ENCODE results near the gene ROBO2.
"Not testable (repeated sequence)": the region's sequence is repeated elsewhere in the genome, so short reads cannot be mapped to it uniquely, and the experiment has no call there.

Gene ROBO2

GRCh38 chr3:77373619-77374018 lies 333.7 kb downstream of the ROBO2 start:
- H3K27me3 Mint-ChIP-seq: no peaks in the 10 kb centered on the region
- H3K4me3 Mint-ChIP-seq: no peak overlapping the region
- peaks cover 12% of the 10 kb centered on the region for H3K9me3 Mint-ChIP-seq
- no peaks in the 10 kb centered on the region for H3K4me1 Mint-ChIP-seq (ENCODE audit: low read depth)
- no peaks in the 10 kb centered on the region for H3K36me3 Mint-ChIP-seq (ENCODE audit: low read depth)
- H3K27ac Mint-ChIP-seq: no peak overlapping the region

- H3K9me3 Mint-ChIP-seq: peaks cover 9% of the 10 kb centered on the region
- no peak overlapping the region for H3K4me3 Mint-ChIP-seq
- no peaks in the 10 kb centered on the region for H3K4me1 Mint-ChIP-seq (ENCODE audit: low read depth)
- H3K27ac Mint-ChIP-seq: no peak overlapping the region
- no peaks in the 10 kb centered on the region for H3K27me3 Mint-ChIP-seq
- no peaks in the 10 kb centered on the region for H3K36me3 Mint-ChIP-seq (ENCODE audit: low read depth)
Measured at GRCh38 chr3:77376511-77376910, 336.6 kb downstream of the ROBO2 start.

- Mint-ChIP-seq H3K4me1 (ENCODE audit: low read depth) (no peaks in the 10 kb centered on the region), H3K9me3 (peaks cover 12% of the 10 kb centered on the region), H3K36me3 (ENCODE audit: low read depth) (no peaks in the 10 kb centered on the region), H3K27ac (no peak overlapping the region), H3K27me3 (no peaks in the 10 kb centered on the region), H3K4me3 (no peak overlapping the region)
Measured at GRCh38 chr3:77377717-77378116, 337.8 kb downstream of the ROBO2 start.

DNA sequence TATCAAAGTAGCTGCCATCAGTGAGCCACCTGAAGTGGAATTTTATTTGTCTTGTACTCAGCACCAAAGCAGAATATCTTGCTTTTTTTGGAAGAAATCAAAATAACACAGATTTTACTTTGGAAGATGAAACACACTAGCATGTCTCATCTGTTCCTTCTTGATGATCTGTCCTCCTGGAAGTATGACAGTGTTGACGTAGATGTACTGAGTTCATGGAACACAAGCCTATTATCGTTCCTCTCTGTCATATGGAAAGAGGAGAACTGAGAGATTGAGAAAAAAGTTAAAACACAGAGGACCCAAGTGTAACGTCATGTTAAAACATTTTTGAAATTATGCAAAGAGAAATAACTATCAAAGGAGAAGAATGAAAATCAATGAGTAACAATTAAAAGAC lies 340.2 kb downstream of the ROBO2 start:
- Mint-ChIP-seq H3K27ac (no peak overlapping the region), H3K27me3 (no peaks in the 10 kb centered on the region), H3K4me3 (no peak overlapping the region), H3K9me3 (peaks cover 9% of the 10 kb centered on the region), H3K4me1 (ENCODE audit: low read depth) (no peaks in the 10 kb centered on the region), H3K36me3 (ENCODE audit: low read depth) (no peaks in the 10 kb centered on the region)

GRCh38 chr3:77381431-77381830 lies 341.5 kb downstream of the ROBO2 start:
- no peak overlapping the region for H3K4me3 Mint-ChIP-seq
- H3K27me3 Mint-ChIP-seq: no peaks in the 10 kb centered on the region
- H3K9me3 Mint-ChIP-seq: peaks cover 12% of the 10 kb centered on the region
- H3K36me3 Mint-ChIP-seq (ENCODE audit: low read depth): no peaks in the 10 kb centered on the region
- H3K27ac Mint-ChIP-seq: no peak overlapping the region
- no peaks in the 10 kb centered on the region for H3K4me1 Mint-ChIP-seq (ENCODE audit: low read depth)

DNA sequence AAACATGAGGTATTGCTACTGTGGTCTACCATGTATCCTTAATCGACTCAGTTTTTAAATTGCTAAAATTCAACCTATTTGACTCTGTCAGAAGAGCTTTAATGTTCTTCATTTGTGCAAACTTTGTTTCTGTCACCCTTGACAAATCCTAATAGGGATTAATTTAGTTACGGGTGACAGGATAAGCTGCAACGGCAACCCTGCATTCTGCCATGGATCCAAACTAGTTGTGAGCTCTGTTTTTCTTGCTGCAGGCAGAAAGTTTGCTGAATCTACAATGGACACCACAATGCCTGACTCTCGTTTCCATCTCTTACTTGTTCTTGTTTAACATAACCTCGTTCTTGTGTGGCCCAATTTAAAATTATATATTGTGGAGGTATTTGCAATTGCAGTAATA lies 352.3 kb downstream of the ROBO2 start:
- Mint-ChIP-seq H3K9me3 (peaks cover 14% of the 10 kb centered on the region), H3K27ac (no peak overlapping the region), H3K36me3 (ENCODE audit: low read depth) (no peaks in the 10 kb centered on the region), H3K27me3 (no peaks in the 10 kb centered on the region), H3K4me3 (no peak overlapping the region), H3K4me1 (ENCODE audit: low read depth) (no peaks in the 10 kb centered on the region)

- H3K4me3 Mint-ChIP-seq: no peak overlapping the region
Measured at GRCh38 chr3:77394046-77394445, 354.1 kb downstream of the ROBO2 start.

DNA sequence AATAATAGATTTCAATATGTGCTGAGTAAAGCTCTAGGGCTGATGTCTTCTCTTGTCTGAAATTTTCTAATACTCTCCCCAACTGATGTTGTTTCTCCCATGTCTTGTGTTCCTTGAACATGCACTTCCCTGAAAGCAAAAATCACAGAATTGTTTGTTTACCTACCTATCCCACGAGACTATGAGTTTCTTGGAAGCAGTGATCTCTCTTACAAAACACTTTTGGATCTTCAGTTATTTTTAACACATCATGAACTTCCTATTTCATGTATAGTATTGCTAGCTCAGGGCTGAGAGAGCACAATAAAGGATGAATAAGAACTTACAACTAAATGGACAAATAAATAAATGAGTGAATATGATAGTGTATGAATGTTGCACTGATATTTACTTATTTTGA lies 365.0 kb downstream of the ROBO2 start:
- no peaks in the 10 kb centered on the region for H3K27me3 Mint-ChIP-seq
- H3K27ac Mint-ChIP-seq: no peak overlapping the region
- H3K36me3 Mint-ChIP-seq (ENCODE audit: low read depth): no peaks in the 10 kb centered on the region
- no peak overlapping the region for H3K4me3 Mint-ChIP-seq
- no peaks in the 10 kb centered on the region for H3K9me3 Mint-ChIP-seq
- no peaks in the 10 kb centered on the region for H3K4me1 Mint-ChIP-seq (ENCODE audit: low read depth)

More at GRCh38 chr3:77394046-77394445, 354.1 kb downstream of the ROBO2 start:
- Mint-ChIP-seq H3K27ac (no peak overlapping the region), H3K4me1 (ENCODE audit: low read depth) (no peaks in the 10 kb centered on the region), H3K36me3 (ENCODE audit: low read depth) (no peaks in the 10 kb centered on the region), H3K9me3 (peaks cover 7% of the 10 kb centered on the region), H3K27me3 (no peaks in the 10 kb centered on the region)

- no peaks in the 10 kb centered on the region for H3K4me1 Mint-ChIP-seq (ENCODE audit: low read depth)
- H3K36me3 Mint-ChIP-seq (ENCODE audit: low read depth): no peaks in the 10 kb centered on the region
- no peak overlapping the region for H3K4me3 Mint-ChIP-seq
- H3K27me3 Mint-ChIP-seq: no peaks in the 10 kb centered on the region
- H3K27ac Mint-ChIP-seq: no peak overlapping the region
- H3K9me3 Mint-ChIP-seq: peaks cover 4% of the 10 kb centered on the region
Measured at GRCh38 chr3:77407441-77407840, 367.5 kb downstream of the ROBO2 start.

GRCh38 chr3:77410334-77410733 lies 370.4 kb downstream of the ROBO2 start:
- not testable (repeated sequence) for H3K4me1 Mint-ChIP-seq (ENCODE audit: low read depth); H3K27ac Mint-ChIP-seq; H3K4me3 Mint-ChIP-seq; H3K27me3 Mint-ChIP-seq; H3K36me3 Mint-ChIP-seq (ENCODE audit: low read depth)
- H3K9me3 Mint-ChIP-seq: peaks cover 14% of the 10 kb centered on the region

DNA sequence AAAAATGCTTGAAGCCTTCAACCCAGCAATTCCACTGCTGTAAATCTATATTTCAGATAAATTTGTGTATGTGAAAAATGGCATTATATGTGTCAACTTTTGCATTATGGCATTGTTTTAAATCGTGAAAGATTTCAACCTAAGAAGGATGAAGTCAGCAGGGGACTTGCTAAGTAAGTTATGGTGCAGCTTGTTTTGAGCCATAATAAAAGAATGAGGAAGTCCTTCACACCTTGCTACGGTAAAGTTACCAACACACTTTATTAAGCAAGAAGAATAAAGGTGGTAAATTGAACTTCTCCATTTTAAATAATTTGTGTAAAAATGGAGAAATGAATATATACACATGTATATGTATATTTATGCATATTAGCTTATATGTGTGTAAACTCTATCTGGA lies 371.4 kb downstream of the ROBO2 start:
- Mint-ChIP-seq H3K9me3 (peaks cover 14% of the 10 kb centered on the region), H3K27me3 (no peaks in the 10 kb centered on the region), H3K4me3 (no peak overlapping the region), H3K4me1 (ENCODE audit: low read depth) (no peaks in the 10 kb centered on the region), H3K36me3 (ENCODE audit: low read depth) (no peaks in the 10 kb centered on the region), H3K27ac (no peak overlapping the region)

- no peak overlapping the region for H3K27ac Mint-ChIP-seq
Measured at GRCh38 chr3:77412021-77412438, 372.1 kb downstream of the ROBO2 start.

GRCh38 chr3:77412584-77412983 lies 372.7 kb downstream of the ROBO2 start:
- H3K4me3 Mint-ChIP-seq: no peak overlapping the region
- no peaks in the 10 kb centered on the region for H3K36me3 Mint-ChIP-seq (ENCODE audit: low read depth)
- H3K27ac Mint-ChIP-seq: no peak overlapping the region
- H3K27me3 Mint-ChIP-seq: no peaks in the 10 kb centered on the region
- peaks cover 14% of the 10 kb centered on the region for H3K9me3 Mint-ChIP-seq
- no peaks in the 10 kb centered on the region for H3K4me1 Mint-ChIP-seq (ENCODE audit: low read depth)

More at GRCh38 chr3:77412021-77412438, 372.1 kb downstream of the ROBO2 start:
- Mint-ChIP-seq H3K27me3 (no peaks in the 10 kb centered on the region), H3K9me3 (peaks cover 14% of the 10 kb centered on the region), H3K36me3 (ENCODE audit: low read depth) (no peaks in the 10 kb centered on the region), H3K4me1 (ENCODE audit: low read depth) (no peaks in the 10 kb centered on the region), H3K4me3 (no peak overlapping the region)

- Mint-ChIP-seq H3K4me1 (ENCODE audit: low read depth) (no peaks in the 10 kb centered on the region), H3K27ac (no peak overlapping the region), H3K36me3 (ENCODE audit: low read depth) (no peaks in the 10 kb centered on the region), H3K27me3 (no peaks in the 10 kb centered on the region), H3K4me3 (no peak overlapping the region), H3K9me3 (peaks cover 14% of the 10 kb centered on the region)
Measured at GRCh38 chr3:77414881-77415280, 375.0 kb downstream of the ROBO2 start.

DNA sequence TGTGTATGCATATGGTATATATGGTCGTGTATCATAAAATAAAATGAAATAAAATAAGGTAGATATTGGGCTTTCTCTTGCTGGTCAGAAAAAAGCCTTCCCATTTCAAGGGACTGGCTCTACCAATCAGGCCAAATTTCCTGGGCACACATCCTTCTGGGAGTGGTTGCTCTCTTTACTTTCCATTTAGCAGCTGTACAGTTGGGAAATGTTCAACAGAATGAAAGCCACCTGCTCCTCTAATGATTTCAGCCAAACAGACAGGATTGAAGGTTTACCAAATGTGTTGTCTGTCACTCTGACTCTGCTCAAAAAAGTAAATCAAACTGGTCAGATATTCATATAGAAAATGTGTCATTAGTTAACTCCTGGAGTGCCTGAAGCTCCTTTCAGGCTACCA lies 380.4 kb downstream of the ROBO2 start:
- Mint-ChIP-seq H3K36me3 (ENCODE audit: low read depth) (no peaks in the 10 kb centered on the region), H3K27me3 (no peaks in the 10 kb centered on the region), H3K4me1 (ENCODE audit: low read depth) (no peaks in the 10 kb centered on the region), H3K9me3 (peaks cover 7% of the 10 kb centered on the region), H3K27ac (no peak overlapping the region), H3K4me3 (no peak overlapping the region)

- H3K27ac Mint-ChIP-seq: no peak overlapping the region
- H3K4me3 Mint-ChIP-seq: no peak overlapping the region
- no peaks in the 10 kb centered on the region for H3K4me1 Mint-ChIP-seq (ENCODE audit: low read depth)
- no peaks in the 10 kb centered on the region for H3K36me3 Mint-ChIP-seq (ENCODE audit: low read depth)
- H3K9me3 Mint-ChIP-seq: peaks cover 14% of the 10 kb centered on the region
- no peaks in the 10 kb centered on the region for H3K27me3 Mint-ChIP-seq
Measured at GRCh38 chr3:77421916-77422315, 382.0 kb downstream of the ROBO2 start.
